Thyroid gland (tissue), 4 donors: ENCODE data around the gene IGIP. TPM values are rescaled to one million over a fixed set of nuclear protein-coding genes. Genes with fewer than 3 reads are reported as not detected.

Experiments
- DNase-seq, 2 donors: peaks; one replicate each; pipeline ENCODE4 v3.0.0-alpha.2; 2019
- H3K27ac ChIP-seq, 3 donors: fragments of 200-600 bp; sonication (generic); 1 replicate in 2 of 3; 2 replicates in 1 of 3; pipeline ENCODE4 v1.5.1; 2016 to 2019; ENCODE audit warnings: mild to moderate bottlenecking in 1 of 3, moderate library complexity in 1 of 3
- H3K27me3 ChIP-seq: fragments of 200-600 bp; sonication (generic); one replicate; pipeline ENCODE4 v1.5.1; 2019
- H3K36me3 ChIP-seq, 2 donors: fragments of 200-600 bp; sonication (generic); one replicate each; pipeline ENCODE4 v1.5.1; 2016 to 2019
- H3K4me1 ChIP-seq, 2 donors: fragments of 200-600 bp; sonication (generic); one replicate each; pipeline ENCODE4 v1.5.1; 2017 to 2019
- H3K4me3 ChIP-seq, 3 donors: fragments of 200-600 bp; sonication (generic); replicated peaks in 1 of 3; 1 replicate in 2 of 3; 2 replicates in 1 of 3; pipeline ENCODE4 v1.5.1; 2016; ENCODE audit warnings: mild to moderate bottlenecking in 1 of 3
- H3K9me3 ChIP-seq: fragments of 200-600 bp; sonication (generic); one replicate; pipeline ENCODE4 v1.5.1; 2017
- CTCF ChIP-seq, 6 experiments: fragments of 200-600 bp in 3 of 6; fragments of 450-650 bp in 3 of 6; sonication (generic) in 3 of 6; IDR thresholded peaks; one replicate each; pipeline ENCODE4 v1.5.1; 2016 to 2019; ENCODE audit warnings: antibody characterized with exemption in 6 of 6, mild to moderate bottlenecking in 2 of 6, inconsistent platforms in 1 of 6, moderate library complexity in 1 of 6
- POLR2A ChIP-seq, 2 donors: fragments of 450-650 bp; IDR thresholded peaks; one replicate each; pipeline ENCODE4 v1.6.1; 2017; ENCODE audit warnings: antibody characterized with exemption in 2 of 2, mild to moderate bottlenecking in 2 of 2, moderate library complexity in 1 of 2
- WGBS, 2 donors: methylation state at CpG; one replicate each; pipeline ENCODE4 v1.1.5; 2017; 5-methylcytosine and 5-hydroxymethylcytosine counted together
- intact Hi-C: fragments of 100-400 bp; cut with DNase I; formaldehyde crosslinking; loops from one replicate; pipeline ENCODE4 v1.15.1; 2023
- total RNA-seq, 4 donors: library from RNA; depleted of rRNA; stranded (reverse); fragments of >200 nt; gene quantifications; one replicate each; pipeline ENCODE4 v1.2.3, GENCODE V29; 2016

IGIP gene
- total RNA-seq, 4 donors from 2014 or later: 25.1 to 41.3 (median 28.6) TPM

GRCh38 chr5:140178086-140178410, 52.3 kb downstream of the IGIP start:
- no peaks in the 10 kb centered on the region for H3K36me3 ChIP-seq
- 22 to 43% methylated on average over 1 of the region's 1 CpG for WGBS, 2 donors
- H3K27ac ChIP-seq: peak overlapping the region; percentile 48 to 100 (median 90)
- intact Hi-C loops: no loop called here
- DNase-seq: peak; percentile 38 to 41
- H3K4me3 ChIP-seq: no peak overlapping the region
- no peaks in the 10 kb centered on the region for H3K27me3 ChIP-seq
- H3K4me1 ChIP-seq: peaks cover 41 to 59% of the 10 kb centered on the region in 2 donors
- no peaks in the 10 kb centered on the region for H3K9me3 ChIP-seq
- peak in 1 of 2 donors; percentile 36 for TF ChIP-seq POLR2A (IDR thresholded peaks at IDR 0.05)
- no peak for TF ChIP-seq CTCF (IDR thresholded peaks at IDR 0.05)

GRCh38 chr5:140178482-140179116, 52.9 kb downstream of the IGIP start:
- H3K4me3 ChIP-seq: no peak overlapping the region
- H3K27ac ChIP-seq: peak overlapping the region; percentile 48 to 100 (median 90)
- H3K9me3 ChIP-seq: no peaks in the 10 kb centered on the region
- no peaks in the 10 kb centered on the region for H3K36me3 ChIP-seq
- peaks cover 46 to 64% of the 10 kb centered on the region in 2 donors for H3K4me1 ChIP-seq
- 68 to 79% methylated on average over 6 of the region's 6 CpGs for WGBS, 2 donors
- no peaks in the 10 kb centered on the region for H3K27me3 ChIP-seq
- intact Hi-C loops: no loop called here
- TF ChIP-seq POLR2A (IDR thresholded peaks at IDR 0.05) (no peak), CTCF (IDR thresholded peaks at IDR 0.05) (no peak)
- DNase-seq: no peak

Other genes starting within 250 kb of the IGIP start
- 1 to 10 TPM; 1.1 to 2.9 (median 1.8) TPM for gene NRG2, start 82.6 kb upstream of the IGIP start, total RNA-seq
- gene PURA, start 11.8 kb upstream of the IGIP start, total RNA-seq: 10 to 100 TPM; 37.4 to 60.5 (median 44.7) TPM
- 100 to 1,000 TPM in 2 of 4 donors, 10 to 100 TPM in 2; 55.4 to 238 (median 112) TPM for gene CYSTM1, start 49.3 kb downstream of the IGIP start, total RNA-seq
- gene PFDN1, start 177.2 kb downstream of the IGIP start, total RNA-seq: 100 to 1,000 TPM in 1 of 4 donors, 10 to 100 TPM in 3; 58.2 to 106 (median 87.8) TPM
- 10 to 100 TPM in 3 of 4 donors, 1 to 10 TPM in 1; 5.8 to 13.0 (median 12.6) TPM for gene HBEGF, start 220.7 kb downstream of the IGIP start, total RNA-seq
- under 1 TPM in 3 of 4 donors, not detected in 1; 0.29 to 0.45 (median 0.29) TPM for gene SLC4A9, start 234.3 kb downstream of the IGIP start, total RNA-seq